Esophagus squamous epithelium (tissue), 4 donors: ENCODE results near the gene CAMTA1.

Source experiments
- POLR2A ChIP-seq, 4 donors: fragments of 450-650 bp; IDR thresholded peaks; one replicate each; pipeline ENCODE4 v1.6.1; 2017; ENCODE audit warnings: antibody characterized with exemption in 4 of 4, mild to moderate bottlenecking in 4 of 4, moderate library complexity in 3 of 4
- TF ChIP-seq, protein P1 (sequence below), 6 experiments: fragments of 450-650 bp in 4 of 6; fragments of 200-600 bp in 2 of 6; sonication (generic) in 2 of 6; IDR thresholded peaks; one replicate each; pipeline ENCODE4 v1.5.1; 2016 to 2019; ENCODE audit warnings: antibody characterized with exemption in 6 of 6, mild to moderate bottlenecking in 4 of 6, moderate library complexity in 4 of 6

DNA sequence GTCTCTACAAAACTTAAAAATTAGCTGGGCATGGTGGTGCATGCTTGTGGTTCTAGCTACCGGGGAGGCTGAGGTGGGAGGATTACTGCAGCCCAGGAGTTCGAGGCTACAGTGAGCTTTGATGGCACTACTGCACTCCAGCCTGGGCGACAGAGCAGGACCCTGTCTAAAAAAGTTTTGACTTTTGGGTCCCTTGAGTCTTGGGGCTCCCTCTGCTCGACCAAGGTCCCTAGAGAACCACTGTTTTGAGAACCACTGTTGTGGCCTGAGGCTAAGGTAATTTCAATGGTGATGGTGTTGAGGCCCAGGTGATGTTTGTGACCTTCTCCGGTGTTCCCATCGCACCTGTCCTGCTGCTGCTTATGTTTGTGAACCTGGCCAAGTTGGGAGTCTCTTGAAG, 3.1 kb upstream of the CAMTA1 start:
- TF ChIP-seq, protein P1, sequence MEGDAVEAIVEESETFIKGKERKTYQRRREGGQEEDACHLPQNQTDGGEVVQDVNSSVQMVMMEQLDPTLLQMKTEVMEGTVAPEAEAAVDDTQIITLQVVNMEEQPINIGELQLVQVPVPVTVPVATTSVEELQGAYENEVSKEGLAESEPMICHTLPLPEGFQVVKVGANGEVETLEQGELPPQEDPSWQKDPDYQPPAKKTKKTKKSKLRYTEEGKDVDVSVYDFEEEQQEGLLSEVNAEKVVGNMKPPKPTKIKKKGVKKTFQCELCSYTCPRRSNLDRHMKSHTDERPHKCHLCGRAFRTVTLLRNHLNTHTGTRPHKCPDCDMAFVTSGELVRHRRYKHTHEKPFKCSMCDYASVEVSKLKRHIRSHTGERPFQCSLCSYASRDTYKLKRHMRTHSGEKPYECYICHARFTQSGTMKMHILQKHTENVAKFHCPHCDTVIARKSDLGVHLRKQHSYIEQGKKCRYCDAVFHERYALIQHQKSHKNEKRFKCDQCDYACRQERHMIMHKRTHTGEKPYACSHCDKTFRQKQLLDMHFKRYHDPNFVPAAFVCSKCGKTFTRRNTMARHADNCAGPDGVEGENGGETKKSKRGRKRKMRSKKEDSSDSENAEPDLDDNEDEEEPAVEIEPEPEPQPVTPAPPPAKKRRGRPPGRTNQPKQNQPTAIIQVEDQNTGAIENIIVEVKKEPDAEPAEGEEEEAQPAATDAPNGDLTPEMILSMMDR (IDR thresholded peaks at IDR 0.05): no peak
- TF ChIP-seq POLR2A (IDR thresholded peaks at IDR 0.05): no peak
